ENCODE data around the gene SOS1.

The SOS1 gene

DNA sequence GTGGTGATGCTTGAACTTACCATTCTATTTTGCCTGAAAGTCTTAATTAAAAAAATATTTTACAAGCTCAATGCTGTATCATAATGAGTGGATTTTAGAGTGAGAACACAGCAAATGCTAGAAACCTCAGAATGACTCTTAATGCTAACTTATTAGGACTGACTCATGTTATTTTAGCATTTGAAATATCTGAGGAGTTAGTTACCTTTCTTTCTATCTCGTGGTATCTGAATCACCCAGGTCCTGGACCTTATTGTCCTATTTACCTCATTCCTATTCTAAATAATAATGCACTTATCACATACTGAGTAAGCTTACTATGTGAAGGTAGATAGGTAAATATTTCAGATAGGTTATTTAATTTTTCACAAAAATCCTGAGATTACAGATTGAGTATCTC lies 70.7 kb downstream of the SOS1 start:
- H3K27me3 ChIP-seq (replicated peaks; ENCODE audit: control insufficient read depth, insufficient read depth, low read length), result no peaks in the 10 kb centered on the region
- no peak overlapping the region for H3K4me3 ChIP-seq (replicated peaks; ENCODE audit: low read depth, low read length)
- DNase-seq (ENCODE audit: extremely low read depth, insufficient read length), result no peak
- no peaks in the 10 kb centered on the region for H3K36me3 ChIP-seq (ENCODE audit: control insufficient read depth, insufficient read depth, low read length)
- TF ChIP-seq, protein P1, sequence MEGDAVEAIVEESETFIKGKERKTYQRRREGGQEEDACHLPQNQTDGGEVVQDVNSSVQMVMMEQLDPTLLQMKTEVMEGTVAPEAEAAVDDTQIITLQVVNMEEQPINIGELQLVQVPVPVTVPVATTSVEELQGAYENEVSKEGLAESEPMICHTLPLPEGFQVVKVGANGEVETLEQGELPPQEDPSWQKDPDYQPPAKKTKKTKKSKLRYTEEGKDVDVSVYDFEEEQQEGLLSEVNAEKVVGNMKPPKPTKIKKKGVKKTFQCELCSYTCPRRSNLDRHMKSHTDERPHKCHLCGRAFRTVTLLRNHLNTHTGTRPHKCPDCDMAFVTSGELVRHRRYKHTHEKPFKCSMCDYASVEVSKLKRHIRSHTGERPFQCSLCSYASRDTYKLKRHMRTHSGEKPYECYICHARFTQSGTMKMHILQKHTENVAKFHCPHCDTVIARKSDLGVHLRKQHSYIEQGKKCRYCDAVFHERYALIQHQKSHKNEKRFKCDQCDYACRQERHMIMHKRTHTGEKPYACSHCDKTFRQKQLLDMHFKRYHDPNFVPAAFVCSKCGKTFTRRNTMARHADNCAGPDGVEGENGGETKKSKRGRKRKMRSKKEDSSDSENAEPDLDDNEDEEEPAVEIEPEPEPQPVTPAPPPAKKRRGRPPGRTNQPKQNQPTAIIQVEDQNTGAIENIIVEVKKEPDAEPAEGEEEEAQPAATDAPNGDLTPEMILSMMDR (IDR thresholded peaks at IDR 0.05; ENCODE audit: insufficient read depth, low read length, poor library complexity, severe bottlenecking), result no peak

DNA sequence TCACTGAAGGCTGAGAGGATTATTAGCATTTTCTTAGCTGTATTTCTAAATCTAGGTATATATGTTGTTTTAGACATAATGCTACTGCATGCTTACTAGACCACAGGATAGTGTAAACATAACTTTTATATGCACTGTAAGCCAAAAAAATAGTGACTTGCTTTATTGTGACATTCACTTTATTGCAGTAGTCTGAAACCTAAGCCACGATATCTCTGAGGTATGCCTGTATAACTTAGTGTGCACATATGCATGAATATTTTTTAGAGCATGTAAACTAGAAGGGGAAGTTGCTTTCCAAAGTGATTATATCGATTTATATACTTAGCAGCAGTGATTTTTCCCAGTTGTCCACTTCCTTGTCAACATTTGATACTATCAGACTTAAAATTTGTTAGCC lies 81.8 kb downstream of the SOS1 start:
- no peaks in the 10 kb centered on the region for H3K27me3 ChIP-seq (replicated peaks; ENCODE audit: control insufficient read depth, insufficient read depth, low read length)
- no peak overlapping the region for H3K4me3 ChIP-seq (replicated peaks; ENCODE audit: low read depth, low read length)
- TF ChIP-seq, protein P1 (IDR thresholded peaks at IDR 0.05; ENCODE audit: insufficient read depth, low read length, poor library complexity, severe bottlenecking), result no peak
- DNase-seq (ENCODE audit: extremely low read depth, insufficient read length), result no peak
- H3K36me3 ChIP-seq (ENCODE audit: control insufficient read depth, insufficient read depth, low read length), result no peaks in the 10 kb centered on the region

GRCh38 chr2:39033980-39034379 lies 86.9 kb downstream of the SOS1 start:
- DNase-seq (ENCODE audit: extremely low read depth, insufficient read length), result no peak
- TF ChIP-seq, protein P1 (IDR thresholded peaks at IDR 0.05; ENCODE audit: insufficient read depth, low read length, poor library complexity, severe bottlenecking), result no peak
- peaks cover 3% of the 10 kb centered on the region; the same call in 1 of the 2 replicates for H3K36me3 ChIP-seq (ENCODE audit: control insufficient read depth, insufficient read depth, low read length)
- H3K4me3 ChIP-seq (replicated peaks; ENCODE audit: low read depth, low read length), result no peak overlapping the region
- no peaks in the 10 kb centered on the region for H3K27me3 ChIP-seq (replicated peaks; ENCODE audit: control insufficient read depth, insufficient read depth, low read length)

GRCh38 chr2:39027421-39027820 lies 93.4 kb downstream of the SOS1 start:
- Histone ChIP-seq H3K36me3 (ENCODE audit: control insufficient read depth, insufficient read depth, low read length) (peaks cover 2% of the 10 kb centered on the region; the same call in 1 of the 2 replicates), H3K4me3 (replicated peaks; ENCODE audit: low read depth, low read length) (no peak overlapping the region), H3K27me3 (replicated peaks; ENCODE audit: control insufficient read depth, insufficient read depth, low read length) (no peaks in the 10 kb centered on the region)
- DNase-seq (ENCODE audit: extremely low read depth, insufficient read length), result no peak
- TF ChIP-seq, protein P1 (IDR thresholded peaks at IDR 0.05; ENCODE audit: insufficient read depth, low read length, poor library complexity, severe bottlenecking), result no peak

- DNase-seq (ENCODE audit: extremely low read depth, insufficient read length), result no peak
- no peak overlapping the region for H3K4me3 ChIP-seq (replicated peaks; ENCODE audit: low read depth, low read length)
These were observed 96.0 kb downstream of the SOS1 start for GRCh38 chr2:39024833-39025232.

More at GRCh38 chr2:39024833-39025232, 96.0 kb downstream of the SOS1 start:
- TF ChIP-seq, protein P1 (IDR thresholded peaks at IDR 0.05; ENCODE audit: insufficient read depth, low read length, poor library complexity, severe bottlenecking), result no peak
- Histone ChIP-seq H3K27me3 (replicated peaks; ENCODE audit: control insufficient read depth, insufficient read depth, low read length) (no peaks in the 10 kb centered on the region), H3K36me3 (ENCODE audit: control insufficient read depth, insufficient read depth, low read length) (no peaks in the 10 kb centered on the region; the same call in none of the 2 replicates)

All from GM06990 (cell line).